ENCODE measurements around the gene ECD.

ECD gene

DNA sequence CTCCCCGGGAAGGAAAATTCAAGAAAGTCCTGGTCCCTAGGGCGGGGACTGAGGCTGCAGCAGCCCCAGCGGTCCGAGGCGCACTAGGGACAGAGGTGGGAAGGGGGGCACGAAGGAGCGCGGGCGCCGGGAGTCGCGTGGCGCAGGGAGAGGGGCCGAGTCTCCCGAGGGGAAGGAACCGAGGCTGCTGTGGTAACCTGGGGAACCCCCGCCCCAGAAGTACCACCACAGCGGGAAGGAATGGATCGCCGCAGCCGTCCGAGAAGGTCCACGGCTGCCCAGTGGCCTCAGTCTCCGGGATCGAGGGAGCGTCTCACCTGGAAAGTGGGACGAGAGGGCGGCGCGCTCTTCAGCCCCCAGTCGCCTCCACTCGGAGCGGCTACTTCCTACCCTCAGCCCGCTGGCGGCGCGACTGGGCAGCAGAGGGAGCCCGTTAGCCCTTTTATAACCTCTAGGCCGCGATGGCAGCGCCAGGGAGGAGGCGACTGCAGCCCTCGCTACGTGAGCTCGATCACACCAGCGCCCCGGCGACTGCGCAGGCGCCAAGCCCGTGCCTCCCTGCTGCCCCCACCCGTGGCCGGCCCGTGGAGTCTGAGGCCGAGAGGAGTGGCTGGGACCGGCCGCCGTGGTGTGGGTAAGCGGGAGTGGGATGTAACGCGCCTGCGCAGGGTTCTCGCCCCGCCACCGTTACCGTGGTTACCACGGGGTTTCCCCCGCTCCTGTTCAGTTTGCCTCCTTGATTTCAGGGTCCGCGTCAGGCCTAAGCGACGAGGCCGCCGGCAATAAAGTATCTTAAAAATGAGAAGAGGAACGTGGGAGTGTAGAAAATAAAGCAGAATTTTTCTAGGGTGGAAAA lies 71.1 kb downstream of the ECD start, which contains the start of gene P4HA1:
TSS of gene P4HA1 (minus strand) at position 418 of the 856 bp plus-strand sequence. CDS start 21,983 bp downstream, outside the sequence.
- peak; percentile 99 for DNase-seq

DNA sequence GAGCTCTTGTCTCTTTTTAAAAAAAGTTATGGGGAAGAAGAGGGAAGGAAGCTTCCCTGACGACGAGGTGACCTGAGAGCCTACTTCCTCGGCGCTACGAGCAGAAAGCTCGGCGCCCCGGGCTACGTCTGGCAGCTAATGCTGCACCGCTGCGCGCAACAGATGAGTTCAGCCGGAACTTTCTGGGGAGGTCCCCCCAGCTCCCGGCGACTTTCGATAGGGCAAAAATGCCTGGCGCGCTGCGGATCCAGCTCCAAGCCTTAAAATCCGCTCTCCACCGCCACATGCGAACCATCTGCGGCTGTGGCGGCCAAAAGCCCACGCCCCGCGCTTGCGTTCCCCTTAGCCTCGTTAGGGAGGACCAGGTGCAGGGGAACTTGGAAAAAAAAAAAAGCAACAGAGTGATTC lies 71.8 kb downstream of the ECD start:
- DNase-seq: peak; percentile 84

DNA sequence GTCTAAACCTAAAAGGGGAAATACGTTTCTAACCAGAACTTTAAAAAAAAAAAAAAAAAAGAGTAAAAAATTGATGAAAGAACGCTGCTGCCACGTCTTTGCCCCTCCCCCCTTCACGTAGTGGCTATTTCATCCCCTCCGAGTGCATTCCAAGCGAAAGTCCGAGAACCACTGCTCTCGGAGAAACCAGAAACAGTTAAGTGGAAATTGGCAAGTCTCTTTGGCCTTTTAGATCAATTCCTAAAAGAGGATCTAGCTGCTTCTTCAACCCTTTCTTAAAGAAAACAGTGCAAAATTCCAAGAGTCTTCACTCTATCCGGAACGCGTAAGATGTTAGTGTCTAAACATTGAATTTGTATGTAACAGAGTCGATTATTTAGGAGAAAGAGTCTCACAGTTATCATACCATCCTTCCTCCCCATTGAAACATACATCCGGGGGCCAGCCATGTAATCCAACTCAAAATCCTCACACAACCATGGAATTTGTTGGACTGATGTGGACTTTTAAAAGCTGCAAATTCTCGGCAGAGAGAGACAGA lies 72.3 kb downstream of the ECD start:
- peak; percentile 92 for DNase-seq

DNA sequence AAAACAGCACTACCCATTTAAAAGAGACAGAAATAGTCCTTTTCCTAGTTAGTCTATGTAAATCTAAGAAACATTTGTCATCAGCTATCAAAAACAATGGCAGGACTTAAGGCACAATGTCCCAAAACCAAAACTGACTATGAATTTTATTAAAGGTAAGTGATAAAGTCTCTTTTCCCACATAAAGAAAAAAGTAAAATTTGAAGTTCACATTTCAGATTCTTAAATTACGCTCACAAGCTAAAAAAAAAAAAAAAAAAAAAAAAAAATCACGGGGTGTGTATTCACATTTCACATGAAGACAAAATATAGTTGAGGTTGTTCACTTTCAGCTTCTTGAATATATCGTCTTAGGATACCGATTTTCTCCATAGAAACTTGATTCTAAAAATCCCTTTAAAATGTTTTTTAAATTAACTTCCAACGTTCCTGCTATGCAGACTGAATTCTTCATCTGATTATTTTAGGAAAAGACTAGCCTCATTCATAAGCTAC lies 72.8 kb downstream of the ECD start:
- DNase-seq: no peak

DNA sequence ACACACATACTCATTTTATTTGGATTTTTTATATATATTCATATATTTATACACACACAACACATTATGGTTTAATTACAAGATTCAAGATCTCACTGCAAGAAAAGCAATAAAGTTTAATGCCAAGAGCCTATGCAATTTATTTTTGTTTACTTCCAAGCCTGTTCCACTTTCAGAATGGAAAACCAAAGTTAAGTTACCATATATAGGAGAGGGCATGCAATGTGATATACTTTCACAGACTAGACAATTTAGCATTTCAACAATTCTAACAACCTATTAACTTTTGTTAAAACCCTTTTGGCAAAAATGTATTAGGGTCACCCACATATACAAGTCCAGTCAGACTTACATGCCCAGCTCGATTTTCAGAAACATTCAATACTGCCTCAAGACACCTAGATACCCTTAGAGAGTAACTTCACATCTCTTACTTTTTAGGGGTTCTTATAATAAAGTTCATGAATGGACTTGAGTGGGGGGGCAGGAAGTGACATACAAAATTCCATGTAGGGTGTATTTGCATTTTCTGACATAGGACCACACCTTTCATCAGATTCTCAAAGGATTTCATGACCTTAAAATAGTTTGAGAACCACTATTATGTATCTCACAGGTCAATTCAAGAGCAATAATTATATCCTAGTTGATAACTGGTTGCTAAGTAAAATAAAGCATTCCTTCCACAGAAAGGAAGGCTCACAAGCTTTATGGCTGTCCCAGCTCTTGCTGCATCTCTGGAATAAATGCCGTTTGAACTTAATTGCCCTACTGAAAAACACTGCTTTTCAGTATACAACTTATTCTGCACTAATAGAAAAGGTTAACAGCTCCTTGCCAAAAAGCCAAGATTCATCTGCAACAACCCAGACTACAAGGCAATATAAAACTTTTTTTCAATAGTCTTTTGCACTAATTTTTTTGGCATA lies 73.6 kb downstream of the ECD start:
- DNase-seq: peak; percentile 52

DNA sequence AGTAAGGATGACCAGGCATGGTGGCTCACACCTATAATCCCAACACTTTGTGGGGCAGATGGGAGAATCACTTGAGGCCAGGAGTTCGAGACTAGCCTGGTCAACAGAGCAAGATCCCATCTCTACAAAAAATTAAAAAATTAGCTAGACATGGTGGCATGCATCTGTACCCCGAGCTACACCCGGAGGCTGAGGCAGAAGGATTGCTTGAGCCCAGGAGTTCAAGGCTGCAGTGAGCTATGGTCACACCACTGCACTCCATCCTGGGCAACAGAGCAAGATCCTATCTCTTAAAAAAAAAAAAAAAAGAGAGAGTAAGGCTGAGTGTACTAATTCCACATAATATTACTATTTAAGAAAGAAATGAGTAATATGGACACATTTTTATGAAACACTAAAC lies 75.0 kb downstream of the ECD start:
- no peak for DNase-seq

DNA sequence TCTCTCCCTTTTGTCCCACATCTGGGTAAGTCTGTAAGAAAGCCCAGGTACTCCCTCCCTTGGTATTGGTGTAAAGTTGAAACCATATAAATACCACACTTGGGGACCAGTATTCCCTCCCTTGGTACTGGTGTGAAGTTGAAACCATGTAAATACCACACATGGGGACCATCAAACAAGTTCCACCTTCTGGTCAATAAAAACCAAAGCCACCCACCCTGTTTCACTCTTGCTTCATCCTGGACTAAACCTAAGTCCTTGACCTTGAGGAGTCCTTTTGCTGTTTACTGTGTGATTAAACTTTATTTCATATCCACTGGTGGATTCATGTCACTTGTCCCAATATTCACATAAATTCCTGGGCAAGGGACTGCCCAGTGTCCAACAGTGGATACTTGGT lies 79.5 kb downstream of the ECD start:
- peak; percentile 17 for DNase-seq

DNA sequence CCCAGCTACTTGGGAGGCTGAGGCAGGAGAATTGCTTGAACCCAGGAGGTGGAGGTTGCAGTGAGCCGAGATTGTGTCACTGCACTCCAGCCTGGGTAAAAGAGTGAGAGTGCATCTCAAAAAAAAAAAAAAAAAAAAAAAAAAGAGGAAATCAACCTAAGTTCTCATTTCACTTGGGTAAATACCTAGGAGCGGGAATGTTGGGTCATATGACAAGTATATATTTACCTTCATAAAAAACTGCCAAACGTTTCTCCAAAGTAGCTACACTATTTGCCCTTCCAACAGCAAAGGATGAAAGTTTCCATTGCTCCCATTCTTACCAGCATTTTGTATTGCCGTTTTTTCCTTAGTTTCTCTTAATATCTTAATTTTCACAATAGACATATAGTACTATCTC lies 81.0 kb downstream of the ECD start:
- no peak for DNase-seq

DNA sequence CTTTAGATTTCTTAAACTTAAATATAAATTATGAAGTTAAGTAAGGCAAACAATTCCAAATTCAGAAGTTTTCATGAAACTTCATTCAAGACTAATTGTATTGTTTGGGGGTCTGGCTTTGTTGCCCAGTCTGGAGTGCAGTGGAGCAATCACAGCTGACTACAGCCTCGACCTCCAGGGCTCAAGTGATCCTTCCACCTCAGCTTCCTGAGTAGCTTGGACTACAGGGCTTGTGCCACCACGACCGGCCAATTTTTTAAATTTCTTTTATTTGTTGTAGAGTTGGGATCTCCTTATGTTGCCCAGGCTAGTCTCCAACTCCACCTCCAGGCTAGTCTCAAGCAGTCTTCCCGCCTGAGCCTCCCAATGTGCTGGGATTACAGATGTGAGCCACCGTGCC lies 83.6 kb downstream of the ECD start:
- no peak for DNase-seq
